Activated CD8-positive, alpha-beta memory T cell treated with anti-CD3 and anti-CD28 coated beads, Interleukin-2, amount 50 U/mL, for 48 hours (primary cell): ENCODE results near the gene ADCY7.

Experiments
- DNase-seq: peaks from one replicate; pipeline ENCODE4 v3.0.0-alpha.2; 2020

ADCY7 gene

GRCh38 chr16:50315346-50315997, 49.1 kb downstream of the ADCY7 start:
- DNase-seq = peak; percentile 51

GRCh38 chr16:50316102-50316847, 49.9 kb downstream of the ADCY7 start:
- DNase-seq = no peak

GRCh38 chr16:50316848-50317630, 50.7 kb downstream of the ADCY7 start:
- DNase-seq = no peak

GRCh38 chr16:50318796-50319578, 52.6 kb downstream of the ADCY7 start:
- no peak for DNase-seq

GRCh38 chr16:50320310-50320709, 54.0 kb downstream of the ADCY7 start:
- no peak for DNase-seq

- no peak for DNase-seq
Measured at GRCh38 chr16:50322333-50322732, 56.0 kb downstream of the ADCY7 start.

GRCh38 chr16:50323335-50324011, 57.1 kb downstream of the ADCY7 start:
- no peak for DNase-seq

GRCh38 chr16:50324345-50324744, 58.0 kb downstream of the ADCY7 start:
- no peak for DNase-seq

- DNase-seq = no peak
Measured at GRCh38 chr16:50326264-50326663, 59.9 kb downstream of the ADCY7 start.

- DNase-seq = no peak
Measured at GRCh38 chr16:50326835-50327465, 60.6 kb downstream of the ADCY7 start.

- no peak for DNase-seq
Measured at GRCh38 chr16:50329446-50330189, 63.3 kb downstream of the ADCY7 start.

- DNase-seq = no peak
Measured at GRCh38 chr16:50331570-50331969, 65.2 kb downstream of the ADCY7 start.

GRCh38 chr16:50332599-50332998, 66.2 kb downstream of the ADCY7 start:
- no peak for DNase-seq

GRCh38 chr16:50334106-50334975, 68.0 kb downstream of the ADCY7 start:
- no peak for DNase-seq

- no peak for DNase-seq
Measured at GRCh38 chr16:50335196-50335958, 69.0 kb downstream of the ADCY7 start.

GRCh38 chr16:50336884-50337283, 70.5 kb downstream of the ADCY7 start:
- DNase-seq = no peak

- DNase-seq = no peak
Measured at GRCh38 chr16:50338371-50339231, 72.2 kb downstream of the ADCY7 start.

- no peak for DNase-seq
Measured at GRCh38 chr16:50340578-50340977, 74.2 kb downstream of the ADCY7 start.
